ENCODE results near the gene TMTC2.

The TMTC2 gene

DNA sequence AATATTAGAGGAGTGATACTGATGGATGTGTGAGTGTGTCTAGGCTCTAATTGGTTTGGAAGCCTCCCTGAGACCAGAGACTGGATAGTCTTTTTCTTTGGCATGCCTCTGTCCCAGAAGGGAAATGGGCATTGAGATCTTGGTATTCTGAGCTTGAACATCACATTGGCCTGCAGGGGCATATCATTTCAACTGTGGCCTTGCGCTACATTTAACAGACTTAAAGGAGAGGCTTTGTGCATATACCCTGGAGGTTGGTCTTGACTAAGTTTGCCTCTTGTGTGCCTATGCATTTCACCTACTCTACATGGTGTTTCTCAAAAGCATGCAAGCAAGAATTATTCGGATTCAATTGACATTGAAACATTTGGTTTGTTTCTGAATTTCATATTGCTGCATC lies 185.4 kb downstream of the TMTC2 start:
- H3K27ac ChIP-seq (ENCODE audit: insufficient read depth, low read length, poor library complexity, severe bottlenecking), result no peak overlapping the region
- H3K4me3 ChIP-seq (ENCODE audit: insufficient read depth, low read depth, low read length, poor library complexity, severe bottlenecking), result no peak overlapping the region
- no peaks in the 10 kb centered on the region for H3K9me3 ChIP-seq (ENCODE audit: control insufficient read depth, low read length)
- no peaks in the 10 kb centered on the region for H3K27me3 ChIP-seq (replicated peaks; ENCODE audit: control insufficient read depth, insufficient read depth, low read length, poor library complexity, severe bottlenecking)
- H3K36me3 ChIP-seq (ENCODE audit: control insufficient read depth, insufficient read depth, low read length), result no peaks in the 10 kb centered on the region
- H3K4me1 ChIP-seq (ENCODE audit: control insufficient read depth, insufficient read depth, low read length, poor library complexity, severe bottlenecking), result no peaks in the 10 kb centered on the region
- DNase-seq, result no peak

GRCh38 chr12:82873309-82873708 lies 186.6 kb downstream of the TMTC2 start:
- no peak for DNase-seq
- Histone ChIP-seq H3K27ac (ENCODE audit: insufficient read depth, low read length, poor library complexity, severe bottlenecking) (no peak overlapping the region), H3K27me3 (replicated peaks; ENCODE audit: control insufficient read depth, insufficient read depth, low read length, poor library complexity, severe bottlenecking) (no peaks in the 10 kb centered on the region), H3K36me3 (ENCODE audit: control insufficient read depth, insufficient read depth, low read length) (no peaks in the 10 kb centered on the region), H3K9me3 (ENCODE audit: control insufficient read depth, low read length) (no peaks in the 10 kb centered on the region), H3K4me3 (ENCODE audit: insufficient read depth, low read depth, low read length, poor library complexity, severe bottlenecking) (no peak overlapping the region), H3K4me1 (ENCODE audit: control insufficient read depth, insufficient read depth, low read length, poor library complexity, severe bottlenecking) (no peaks in the 10 kb centered on the region)

GRCh38 chr12:82873951-82874350 lies 187.2 kb downstream of the TMTC2 start:
- Histone ChIP-seq H3K27me3 (replicated peaks; ENCODE audit: control insufficient read depth, insufficient read depth, low read length, poor library complexity, severe bottlenecking) (no peaks in the 10 kb centered on the region), H3K27ac (ENCODE audit: insufficient read depth, low read length, poor library complexity, severe bottlenecking) (no peak overlapping the region), H3K9me3 (ENCODE audit: control insufficient read depth, low read length) (no peaks in the 10 kb centered on the region), H3K4me1 (ENCODE audit: control insufficient read depth, insufficient read depth, low read length, poor library complexity, severe bottlenecking) (no peaks in the 10 kb centered on the region), H3K4me3 (ENCODE audit: insufficient read depth, low read depth, low read length, poor library complexity, severe bottlenecking) (no peak overlapping the region), H3K36me3 (ENCODE audit: control insufficient read depth, insufficient read depth, low read length) (no peaks in the 10 kb centered on the region)
- no peak for DNase-seq

GRCh38 chr12:82874945-82875344 lies 188.2 kb downstream of the TMTC2 start:
- H3K36me3 ChIP-seq (ENCODE audit: control insufficient read depth, insufficient read depth, low read length), result no peaks in the 10 kb centered on the region
- no peak overlapping the region for H3K27ac ChIP-seq (ENCODE audit: insufficient read depth, low read length, poor library complexity, severe bottlenecking)
- H3K4me3 ChIP-seq (ENCODE audit: insufficient read depth, low read depth, low read length, poor library complexity, severe bottlenecking), result no peak overlapping the region
- no peaks in the 10 kb centered on the region for H3K4me1 ChIP-seq (ENCODE audit: control insufficient read depth, insufficient read depth, low read length, poor library complexity, severe bottlenecking)
- no peaks in the 10 kb centered on the region for H3K27me3 ChIP-seq (replicated peaks; ENCODE audit: control insufficient read depth, insufficient read depth, low read length, poor library complexity, severe bottlenecking)
- H3K9me3 ChIP-seq (ENCODE audit: control insufficient read depth, low read length), result no peaks in the 10 kb centered on the region
- DNase-seq, result no peak

DNA sequence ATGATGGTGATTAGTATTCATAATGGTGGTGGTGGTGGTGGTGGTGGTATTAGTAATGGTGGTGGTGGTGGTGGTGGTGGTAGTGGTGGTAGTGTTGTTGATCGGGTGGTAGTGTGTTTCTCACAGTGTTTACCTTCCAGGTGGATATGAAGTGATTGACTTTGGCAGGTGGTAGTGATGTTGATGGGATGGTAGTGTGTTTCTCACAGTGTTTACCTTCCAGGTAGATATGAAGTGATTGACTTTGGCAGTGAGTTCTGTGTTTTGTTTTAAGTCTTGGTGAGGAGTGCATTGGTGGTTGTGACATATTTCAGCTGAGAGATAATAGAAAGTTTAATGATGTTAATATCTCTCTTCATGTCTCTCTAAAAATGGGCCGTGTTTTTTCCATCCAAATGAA lies 189.4 kb downstream of the TMTC2 start:
- H3K36me3 ChIP-seq (ENCODE audit: control insufficient read depth, insufficient read depth, low read length), result no peaks in the 10 kb centered on the region
- no peak for DNase-seq
- no peaks in the 10 kb centered on the region for H3K4me1 ChIP-seq (ENCODE audit: control insufficient read depth, insufficient read depth, low read length, poor library complexity, severe bottlenecking)
- no peak overlapping the region for H3K4me3 ChIP-seq (ENCODE audit: insufficient read depth, low read depth, low read length, poor library complexity, severe bottlenecking)
- no peaks in the 10 kb centered on the region for H3K27me3 ChIP-seq (replicated peaks; ENCODE audit: control insufficient read depth, insufficient read depth, low read length, poor library complexity, severe bottlenecking)
- H3K9me3 ChIP-seq (ENCODE audit: control insufficient read depth, low read length), result no peaks in the 10 kb centered on the region
- H3K27ac ChIP-seq (ENCODE audit: insufficient read depth, low read length, poor library complexity, severe bottlenecking), result no peak overlapping the region

- Histone ChIP-seq H3K36me3 (ENCODE audit: control insufficient read depth, insufficient read depth, low read length) (no peaks in the 10 kb centered on the region), H3K4me1 (ENCODE audit: control insufficient read depth, insufficient read depth, low read length, poor library complexity, severe bottlenecking) (no peaks in the 10 kb centered on the region), H3K27me3 (replicated peaks; ENCODE audit: control insufficient read depth, insufficient read depth, low read length, poor library complexity, severe bottlenecking) (no peaks in the 10 kb centered on the region), H3K9me3 (ENCODE audit: control insufficient read depth, low read length) (no peaks in the 10 kb centered on the region), H3K4me3 (ENCODE audit: insufficient read depth, low read depth, low read length, poor library complexity, severe bottlenecking) (no peak overlapping the region), H3K27ac (ENCODE audit: insufficient read depth, low read length, poor library complexity, severe bottlenecking) (no peak overlapping the region)
- DNase-seq, result no peak
Observed at GRCh38 chr12:82877963-82878362, 191.3 kb downstream of the TMTC2 start.

DNA sequence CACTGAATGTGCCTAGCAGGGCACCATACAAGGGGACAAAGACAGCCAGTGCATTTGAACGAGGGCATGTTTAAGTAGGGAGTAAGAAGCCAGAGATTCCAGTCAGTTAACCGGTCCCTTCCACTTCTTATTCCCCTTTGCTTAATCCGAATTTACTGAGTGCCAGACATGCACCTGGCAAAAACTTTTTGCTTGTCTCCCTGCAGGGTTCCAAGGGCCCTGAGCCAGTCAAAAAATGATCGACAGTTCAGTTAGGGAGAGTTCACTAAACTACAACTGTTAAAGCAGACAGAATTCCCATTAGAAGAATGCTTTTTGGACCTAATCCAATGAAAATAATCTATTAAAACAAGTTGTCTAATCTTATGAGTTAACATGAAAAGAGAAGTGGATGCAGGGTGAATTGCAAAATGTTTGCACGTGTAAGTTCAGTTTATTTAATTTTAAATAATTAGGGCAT lies 193.8 kb downstream of the TMTC2 start:
- DNase-seq, result no peak
- no peaks in the 10 kb centered on the region for H3K4me1 ChIP-seq (ENCODE audit: control insufficient read depth, insufficient read depth, low read length, poor library complexity, severe bottlenecking)
- no peak overlapping the region for H3K4me3 ChIP-seq (ENCODE audit: insufficient read depth, low read depth, low read length, poor library complexity, severe bottlenecking)
- H3K27ac ChIP-seq (ENCODE audit: insufficient read depth, low read length, poor library complexity, severe bottlenecking), result no peak overlapping the region
- no peaks in the 10 kb centered on the region for H3K36me3 ChIP-seq (ENCODE audit: control insufficient read depth, insufficient read depth, low read length)
- no peaks in the 10 kb centered on the region for H3K9me3 ChIP-seq (ENCODE audit: control insufficient read depth, low read length)
- H3K27me3 ChIP-seq (replicated peaks; ENCODE audit: control insufficient read depth, insufficient read depth, low read length, poor library complexity, severe bottlenecking), result no peaks in the 10 kb centered on the region

DNA sequence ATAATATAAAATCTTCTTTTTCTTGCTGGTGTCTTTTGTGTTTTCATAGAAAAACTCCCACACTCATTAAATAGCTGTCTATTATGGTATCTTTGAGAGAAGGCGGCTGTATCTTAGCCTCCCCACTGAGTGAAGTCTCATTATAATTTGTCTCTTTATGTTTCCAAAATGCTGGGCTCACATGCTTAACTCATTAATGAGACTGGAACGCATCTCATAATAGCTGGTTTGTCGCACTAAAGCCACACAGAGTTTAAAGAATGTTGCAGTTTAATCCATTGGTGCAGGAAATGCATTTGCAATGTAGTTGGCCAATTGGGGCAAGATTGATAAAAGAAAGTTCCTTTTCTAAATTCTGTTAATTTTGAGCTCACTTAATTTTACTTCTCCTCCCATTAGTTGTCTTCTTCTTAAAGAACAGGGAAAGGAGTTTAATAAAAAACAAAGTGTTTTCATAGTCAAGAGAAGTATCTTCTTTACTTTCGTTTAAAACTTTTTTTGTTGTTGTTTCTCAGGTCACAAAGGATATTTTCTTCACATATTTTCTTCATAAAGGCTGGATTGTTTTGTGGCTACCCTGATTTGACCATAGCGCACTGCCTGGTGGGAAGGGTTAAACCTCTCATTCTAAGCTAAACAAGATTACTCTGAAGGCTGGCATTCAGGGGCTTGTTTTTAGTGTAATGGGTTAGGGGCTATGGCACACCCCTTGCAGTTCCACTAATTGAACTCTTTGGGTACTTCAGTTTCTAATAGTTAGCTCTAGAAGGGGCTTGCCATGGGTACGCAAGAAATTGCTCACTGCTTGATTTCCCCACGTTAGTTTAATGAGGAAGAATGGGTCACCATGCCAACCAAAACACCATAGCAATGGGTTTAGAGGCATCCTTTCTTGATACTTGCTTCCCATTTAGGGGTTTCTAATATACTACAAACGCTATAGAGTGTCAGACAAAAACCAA lies 197.0 kb downstream of the TMTC2 start:
- Histone ChIP-seq H3K4me3 (ENCODE audit: insufficient read depth, low read depth, low read length, poor library complexity, severe bottlenecking) (no peak overlapping the region), H3K27me3 (replicated peaks; ENCODE audit: control insufficient read depth, insufficient read depth, low read length, poor library complexity, severe bottlenecking) (no peaks in the 10 kb centered on the region), H3K4me1 (ENCODE audit: control insufficient read depth, insufficient read depth, low read length, poor library complexity, severe bottlenecking) (no peaks in the 10 kb centered on the region), H3K36me3 (ENCODE audit: control insufficient read depth, insufficient read depth, low read length) (no peaks in the 10 kb centered on the region), H3K9me3 (ENCODE audit: control insufficient read depth, low read length) (no peaks in the 10 kb centered on the region), H3K27ac (ENCODE audit: insufficient read depth, low read length, poor library complexity, severe bottlenecking) (no peak overlapping the region)
- no peak for DNase-seq

- no peak overlapping the region for H3K27ac ChIP-seq (ENCODE audit: insufficient read depth, low read length, poor library complexity, severe bottlenecking)
- no peaks in the 10 kb centered on the region for H3K9me3 ChIP-seq (ENCODE audit: control insufficient read depth, low read length)
- DNase-seq, result no peak
- H3K27me3 ChIP-seq (replicated peaks; ENCODE audit: control insufficient read depth, insufficient read depth, low read length, poor library complexity, severe bottlenecking), result no peaks in the 10 kb centered on the region
- H3K4me3 ChIP-seq (ENCODE audit: insufficient read depth, low read depth, low read length, poor library complexity, severe bottlenecking), result no peak overlapping the region
- no peaks in the 10 kb centered on the region for H3K36me3 ChIP-seq (ENCODE audit: control insufficient read depth, insufficient read depth, low read length)
- no peaks in the 10 kb centered on the region for H3K4me1 ChIP-seq (ENCODE audit: control insufficient read depth, insufficient read depth, low read length, poor library complexity, severe bottlenecking)
Observed at GRCh38 chr12:82886671-82887340, 200.1 kb downstream of the TMTC2 start.

DNA sequence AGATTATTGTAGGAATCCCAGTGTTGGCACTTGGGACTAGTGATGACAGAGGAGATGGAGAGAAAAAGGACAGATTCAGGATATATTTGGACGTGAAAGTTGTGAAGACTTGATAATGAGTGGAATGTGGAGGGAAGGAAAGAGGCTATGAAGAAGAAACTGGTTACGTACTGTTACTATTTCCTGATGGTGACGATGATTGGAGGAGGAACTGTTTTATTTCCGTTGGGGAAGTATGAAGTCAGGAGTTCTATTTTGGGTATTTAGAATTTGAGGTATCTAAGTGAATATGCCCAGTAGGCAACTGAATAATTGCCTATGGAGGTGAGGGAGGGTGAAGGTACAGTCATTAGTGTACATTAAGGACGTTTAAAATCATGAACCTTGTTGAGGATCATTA lies 207.2 kb downstream of the TMTC2 start:
- H3K4me1 ChIP-seq (ENCODE audit: control insufficient read depth, insufficient read depth, low read length, poor library complexity, severe bottlenecking), result no peaks in the 10 kb centered on the region
- no peaks in the 10 kb centered on the region for H3K36me3 ChIP-seq (ENCODE audit: control insufficient read depth, insufficient read depth, low read length)
- no peak for DNase-seq
- H3K4me3 ChIP-seq (ENCODE audit: insufficient read depth, low read depth, low read length, poor library complexity, severe bottlenecking), result no peak overlapping the region
- no peaks in the 10 kb centered on the region for H3K27me3 ChIP-seq (replicated peaks; ENCODE audit: control insufficient read depth, insufficient read depth, low read length, poor library complexity, severe bottlenecking)
- no peaks in the 10 kb centered on the region for H3K9me3 ChIP-seq (ENCODE audit: control insufficient read depth, low read length)
- H3K27ac ChIP-seq (ENCODE audit: insufficient read depth, low read length, poor library complexity, severe bottlenecking), result no peak overlapping the region
